Measurements from ENCODE around the gene STOX2.
"Not testable (repeated sequence)": the region's sequence is repeated elsewhere in the genome, so short reads cannot be mapped to it uniquely, and the experiment has no call there.

Gene STOX2

DNA sequence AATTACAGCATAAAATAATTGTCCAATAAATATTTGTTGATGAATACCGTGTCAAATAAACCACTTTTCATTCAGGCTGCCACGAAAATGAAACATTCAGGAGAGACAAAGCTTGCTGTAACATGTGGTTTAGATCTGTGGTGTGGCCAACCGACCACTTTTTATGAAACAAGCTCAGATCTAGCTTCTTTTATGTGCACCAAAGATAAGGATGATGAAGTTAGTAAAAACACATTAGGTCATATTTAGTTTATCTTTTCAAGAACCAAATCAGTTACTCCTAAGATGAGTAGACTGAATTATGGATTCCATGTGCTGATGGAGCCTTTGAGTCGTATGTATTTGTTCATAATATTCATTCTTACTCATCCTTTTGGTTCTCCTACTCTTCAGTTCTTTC is 35.8 kb downstream of the STOX2 start:
- DNase-seq, result no peak

DNA sequence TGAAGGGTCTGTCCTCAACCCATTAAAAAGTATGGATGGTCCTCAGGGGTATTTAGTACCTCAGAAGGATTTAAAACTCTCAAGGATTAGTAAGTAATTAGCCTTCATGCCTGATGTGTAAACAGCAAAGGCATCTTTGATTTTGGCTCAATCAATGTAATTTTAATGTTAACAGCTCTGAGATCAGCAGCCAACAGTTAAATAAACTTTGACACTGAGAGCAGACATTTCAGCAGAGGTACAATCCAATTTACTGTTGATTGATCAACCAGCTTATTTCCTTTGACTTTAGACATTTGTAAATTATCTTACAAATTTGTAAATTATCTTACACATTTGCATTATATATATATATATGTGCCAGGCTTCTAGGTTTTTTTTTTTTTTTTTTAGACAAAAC is 36.9 kb downstream of the STOX2 start:
- DNase-seq, result no peak

DNA sequence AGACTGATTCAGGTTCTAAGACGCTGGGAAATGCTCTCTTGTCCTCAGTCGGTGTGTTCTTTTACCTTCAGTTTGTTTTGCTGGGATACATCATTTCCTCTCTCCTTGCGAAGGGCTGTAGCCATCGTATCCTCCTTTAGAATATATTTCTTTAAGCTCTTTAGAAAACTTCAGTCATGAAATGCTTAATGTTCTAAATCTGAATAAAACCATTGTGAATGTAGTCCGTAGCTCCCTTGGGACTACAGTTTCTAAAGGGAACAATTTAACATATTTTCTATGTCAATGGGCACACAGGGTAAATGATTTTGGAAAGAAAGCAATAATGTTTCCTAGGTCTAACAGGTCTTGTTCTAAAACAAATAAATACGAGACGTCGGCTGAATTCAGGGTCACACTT is 40.6 kb downstream of the STOX2 start:
- DNase-seq, result no peak

DNA sequence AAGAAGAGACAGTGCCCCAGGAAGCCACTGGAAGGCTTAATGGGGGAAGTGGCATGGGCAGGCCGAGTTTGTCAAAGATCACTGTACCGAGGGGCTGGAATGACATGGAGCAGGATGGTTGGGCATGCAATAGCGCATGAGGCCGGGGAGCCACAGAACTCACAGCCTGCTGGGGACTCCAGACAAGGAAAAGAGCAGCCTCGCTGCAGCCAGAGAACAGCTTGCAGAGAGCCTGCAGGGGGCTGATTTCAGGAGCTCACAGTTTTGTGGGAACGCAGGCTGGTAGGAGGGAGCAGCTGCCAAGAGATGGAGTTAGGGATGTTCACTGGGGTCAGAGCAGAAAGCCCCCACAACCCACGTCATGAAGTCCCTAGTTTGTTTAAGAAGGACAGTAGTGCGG is 45.4 kb downstream of the STOX2 start:
- DNase-seq, result no peak

DNA sequence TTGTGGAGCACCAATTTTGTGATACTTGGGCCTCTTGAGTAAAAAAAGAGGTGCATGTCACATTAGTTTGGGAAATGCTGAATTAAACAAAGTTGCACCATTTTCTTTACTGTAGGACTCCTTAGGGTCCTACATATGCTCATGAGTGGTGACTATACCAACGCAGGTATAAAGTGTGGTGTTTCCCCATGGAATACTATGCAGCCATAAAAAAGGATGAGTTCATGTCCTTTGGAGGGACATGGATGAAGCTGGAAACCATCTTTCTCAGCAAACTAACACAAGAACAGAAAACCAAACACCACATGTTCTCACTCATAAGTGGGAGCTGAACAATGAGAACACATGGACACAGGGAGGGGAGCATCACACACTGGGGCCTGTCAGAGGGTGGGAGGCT is 47.5 kb downstream of the STOX2 start:
- not testable (repeated sequence) for DNase-seq

DNA sequence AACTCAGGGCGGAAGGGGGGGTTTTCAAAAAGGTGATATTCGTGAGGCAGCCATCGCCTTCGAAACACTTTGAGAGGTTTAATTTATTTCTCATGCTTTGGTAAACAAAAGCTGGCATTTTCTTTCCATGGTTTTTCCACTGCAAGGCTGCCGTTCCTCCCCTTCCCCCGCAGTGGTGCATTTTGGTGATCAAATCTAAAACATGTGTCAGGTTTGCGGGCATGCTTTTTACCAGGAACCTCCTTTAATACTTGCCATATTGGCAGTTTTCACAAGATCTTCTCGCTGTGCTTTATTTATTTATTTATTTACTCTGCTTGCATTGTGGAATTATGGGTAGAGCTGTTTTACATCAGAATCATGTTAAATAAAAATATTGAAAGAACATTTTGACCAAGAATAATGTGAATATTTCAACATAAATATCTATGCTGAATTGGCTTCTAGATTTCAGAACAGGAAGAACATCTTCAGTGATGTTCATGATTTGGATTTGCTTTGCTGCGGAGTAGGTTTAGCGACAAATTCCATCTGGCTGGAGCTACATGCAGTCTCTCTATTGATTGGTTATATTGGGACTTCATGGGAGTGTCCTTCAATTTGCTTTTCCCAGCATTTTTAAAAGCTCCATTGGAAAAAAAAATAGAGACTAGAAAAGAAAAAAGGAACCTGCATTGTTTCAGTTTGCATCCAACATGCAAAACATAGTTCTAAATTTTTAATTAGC is 54.4 kb downstream of the STOX2 start:
- DNase-seq, result no peak

DNA sequence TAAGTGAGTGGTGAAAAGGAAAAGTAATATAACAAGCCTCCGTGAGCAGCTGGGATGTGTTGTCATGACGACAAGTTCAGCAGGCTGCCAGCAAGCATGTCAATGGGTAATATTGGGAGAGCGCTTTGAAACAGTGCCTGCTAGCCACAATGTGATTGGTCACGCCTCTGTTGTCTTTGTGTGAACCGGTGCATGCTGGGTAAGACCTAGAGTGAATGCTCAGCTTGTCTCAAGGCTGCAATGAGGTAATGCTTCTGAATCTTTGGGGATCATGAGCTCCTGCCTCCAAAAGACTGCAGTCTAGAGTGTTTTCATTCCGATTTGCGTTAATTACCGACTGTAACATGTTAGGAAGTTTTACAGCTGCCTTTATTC is 54.9 kb downstream of the STOX2 start:
- DNase-seq, result no peak

DNA sequence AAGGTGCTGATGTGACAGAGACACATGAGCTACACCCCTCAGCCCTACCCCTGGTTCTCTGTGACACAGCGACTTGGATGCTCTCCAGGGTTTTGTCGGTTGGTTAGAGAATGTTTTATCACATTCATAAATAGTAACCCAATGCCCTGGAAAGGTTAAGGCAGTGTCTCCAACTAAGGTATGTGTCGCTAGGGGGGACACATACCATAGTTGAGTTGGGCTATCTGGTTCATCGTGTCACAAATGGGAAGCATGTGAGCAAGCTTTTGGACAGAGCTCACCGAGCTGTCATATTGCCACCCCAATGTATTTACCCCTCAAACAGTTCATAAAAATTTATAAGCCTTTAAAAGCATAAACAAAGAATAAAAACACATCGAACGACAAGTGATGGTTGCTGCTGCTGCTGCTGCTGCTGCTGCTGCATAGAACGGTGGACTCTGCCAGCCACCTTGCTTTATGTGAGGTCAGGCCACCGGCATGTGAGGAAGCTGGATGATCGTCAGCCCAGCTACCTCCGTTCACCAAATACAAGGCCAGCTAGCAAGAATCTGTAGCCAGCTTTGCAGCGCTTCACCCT is 55.9 kb downstream of the STOX2 start:
- no peak for DNase-seq

DNA sequence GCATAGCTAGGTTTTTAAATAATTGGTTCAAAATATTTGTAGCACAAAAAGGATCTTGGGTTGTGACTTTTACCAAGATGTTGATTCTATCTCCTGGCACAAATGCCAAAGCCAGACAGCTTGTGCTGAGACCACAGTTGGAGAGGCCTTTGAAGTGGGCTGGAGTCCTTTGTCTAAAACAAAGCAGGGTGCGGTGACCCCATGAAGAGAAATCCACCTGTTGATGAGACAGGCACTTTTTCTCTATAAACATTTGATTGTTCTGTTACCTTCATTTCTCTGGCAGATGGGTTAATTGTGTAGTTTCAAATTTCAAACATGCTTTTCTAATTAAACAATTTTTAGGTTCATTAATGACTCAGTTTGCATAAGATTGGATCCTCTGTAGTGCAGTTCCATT is 56.7 kb downstream of the STOX2 start:
- DNase-seq, result no peak

DNA sequence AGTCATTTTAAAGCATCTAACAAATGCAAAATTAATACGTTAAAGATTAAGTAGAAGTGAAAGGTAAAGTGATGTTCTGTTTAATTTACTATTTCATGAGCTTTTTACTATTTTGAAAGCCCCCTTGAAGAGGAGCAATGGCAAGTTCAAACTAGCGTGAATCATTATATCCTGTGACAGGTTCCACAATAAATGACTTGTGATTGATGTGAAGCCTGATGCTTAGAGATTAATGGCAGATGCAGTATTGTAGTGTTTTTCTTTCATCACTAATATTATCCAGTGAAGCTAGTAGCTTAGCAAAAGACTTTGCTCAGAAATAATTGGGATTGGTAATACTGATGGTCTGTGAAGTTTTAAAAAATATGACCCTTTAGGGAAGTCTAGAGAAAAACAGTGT is 57.3 kb downstream of the STOX2 start:
- DNase-seq, result no peak

DNA sequence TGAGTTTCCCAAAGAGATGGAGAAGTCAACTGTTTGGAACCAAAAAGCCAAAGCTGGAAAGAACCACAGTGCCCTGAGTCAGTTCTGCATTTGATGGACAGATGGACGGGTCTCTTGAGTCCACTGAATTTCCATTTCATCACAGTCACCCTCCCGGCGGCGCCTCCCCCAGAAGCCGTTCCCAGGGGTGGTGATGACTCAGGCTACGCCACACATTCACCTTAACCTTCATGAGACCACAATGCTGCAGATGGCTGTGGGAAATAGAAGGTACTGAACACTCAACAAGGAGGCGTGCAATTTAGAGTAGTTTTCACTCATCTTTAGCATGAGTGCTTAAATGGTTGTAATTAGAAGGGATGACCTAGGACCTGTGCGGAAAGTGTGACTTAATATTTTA is 61.3 kb downstream of the STOX2 start:
- no peak for DNase-seq

DNA sequence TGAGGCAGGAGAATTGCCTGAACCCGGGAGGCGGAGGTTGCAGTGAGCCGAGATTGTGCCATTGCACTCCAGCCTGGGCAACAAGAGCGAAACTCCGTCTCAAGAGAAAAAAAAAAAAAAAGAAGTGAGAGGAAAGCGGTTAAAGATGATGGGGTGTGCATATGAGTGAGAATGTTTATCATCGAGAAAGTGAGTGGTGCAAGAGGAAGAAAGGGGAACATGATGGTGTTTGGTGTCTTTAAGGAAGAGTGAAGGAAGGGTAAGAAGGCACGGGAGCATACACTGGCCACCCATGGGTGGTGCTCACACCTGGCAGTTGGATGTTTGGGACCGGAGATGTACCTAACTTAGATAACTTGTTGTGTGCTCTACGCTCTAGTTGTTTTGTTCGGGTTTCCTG is 62.2 kb downstream of the STOX2 start:
- DNase-seq, result no peak

DNA sequence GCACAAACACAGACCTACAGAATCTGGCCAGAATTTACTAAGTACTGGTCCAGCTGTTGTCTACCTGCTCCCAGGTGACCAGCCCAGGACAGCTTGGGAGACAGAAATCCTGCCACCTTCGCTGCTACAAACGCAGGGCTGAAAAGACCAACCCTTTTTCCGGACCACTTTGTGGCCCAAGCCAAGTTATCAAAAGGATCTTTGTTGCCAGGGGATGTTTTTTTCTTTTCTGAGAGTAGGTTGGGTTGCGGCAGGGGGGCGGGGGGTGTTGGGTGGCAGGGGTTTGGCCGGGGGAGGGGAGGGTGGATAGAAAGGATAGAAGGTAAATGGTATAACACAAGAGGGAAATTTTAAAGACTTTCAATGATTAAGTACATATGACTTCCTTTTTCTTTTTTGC is 63.4 kb downstream of the STOX2 start:
- no peak for DNase-seq

DNA sequence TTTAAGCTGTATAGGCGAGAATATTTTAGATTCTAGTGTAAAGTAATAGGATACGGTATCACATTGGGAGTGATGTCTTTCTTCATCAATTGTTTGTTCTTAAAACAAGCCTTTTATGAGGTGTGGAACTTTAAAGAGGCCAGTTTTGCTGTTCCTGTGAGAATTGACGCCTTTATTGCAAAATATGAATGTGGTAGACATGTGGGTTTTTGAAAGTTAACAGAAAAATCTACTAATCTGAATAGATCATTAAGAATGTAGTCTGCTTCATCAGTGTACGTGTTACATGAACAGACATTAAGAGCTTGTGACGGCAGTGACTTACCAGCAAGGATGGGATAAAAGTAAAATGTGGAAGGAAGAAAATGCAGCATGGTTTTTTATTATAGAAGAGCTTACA is 63.8 kb downstream of the STOX2 start:
- no peak for DNase-seq

DNA sequence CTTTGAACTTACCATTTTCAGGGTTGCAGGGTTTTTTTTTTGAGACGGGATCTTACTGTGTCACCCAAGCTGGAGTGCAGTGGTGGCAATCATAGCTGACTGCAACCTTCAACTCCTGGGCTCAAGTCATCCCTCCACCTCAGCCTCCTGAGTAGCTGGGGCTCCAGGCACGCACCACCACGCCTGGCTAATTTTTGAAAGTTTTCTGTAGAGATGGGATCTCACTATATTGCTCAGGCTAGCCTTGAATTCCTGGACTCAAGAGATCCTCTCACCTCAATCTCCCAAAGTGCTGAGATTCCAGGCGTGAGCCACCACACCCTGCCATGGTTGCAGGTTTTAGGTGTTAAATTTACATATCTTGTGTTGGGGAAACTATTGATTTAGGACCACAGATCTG is 64.5 kb downstream of the STOX2 start:
- DNase-seq, result no peak

DNA sequence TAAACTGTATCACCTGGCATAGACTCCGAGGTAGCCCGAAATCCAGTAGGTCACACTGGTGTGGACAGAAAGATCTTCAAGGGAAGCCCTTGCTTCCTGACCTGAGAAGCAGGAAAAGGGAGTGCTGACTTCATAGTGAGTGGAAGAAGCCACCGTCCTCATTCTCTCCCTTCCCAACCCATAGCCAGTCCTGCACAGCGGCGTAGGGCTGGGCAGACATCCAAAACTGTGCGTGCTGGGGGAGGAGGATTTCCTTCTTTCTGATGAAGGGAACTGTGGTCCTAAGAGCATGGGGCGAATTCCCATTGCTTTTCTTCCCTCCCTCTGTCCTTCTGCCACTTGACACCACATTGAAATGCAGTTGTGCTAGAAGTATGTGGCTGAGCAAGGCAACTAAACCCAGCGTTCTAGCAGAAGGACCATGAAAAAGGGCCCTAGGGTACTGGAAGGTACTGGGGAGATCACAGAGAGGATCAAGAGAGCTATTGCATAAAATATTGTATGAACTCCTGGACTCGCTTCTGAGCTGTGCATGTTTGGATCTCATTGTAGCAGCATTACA is 66.9 kb downstream of the STOX2 start:
- DNase-seq, result no peak

DNA sequence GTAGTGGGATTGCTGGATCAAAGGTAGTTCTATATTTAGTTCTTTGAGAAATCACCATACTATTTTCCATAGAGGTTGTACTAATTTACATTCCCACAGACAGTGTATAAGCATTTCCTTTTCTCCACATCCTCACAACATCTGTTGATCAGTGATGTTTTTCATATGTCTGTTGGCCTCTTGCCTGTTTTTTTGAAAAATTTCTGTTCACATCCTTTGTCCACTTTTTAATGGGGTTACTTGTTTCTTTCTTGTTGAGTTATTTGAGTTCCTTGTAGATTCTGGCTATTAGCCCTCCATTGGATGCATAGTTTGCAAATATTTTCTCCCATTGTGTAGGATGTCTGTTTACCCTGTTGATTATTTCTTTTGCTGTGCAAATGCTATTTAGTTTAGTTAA is 72.6 kb downstream of the STOX2 start:
- no peak for DNase-seq

DNA sequence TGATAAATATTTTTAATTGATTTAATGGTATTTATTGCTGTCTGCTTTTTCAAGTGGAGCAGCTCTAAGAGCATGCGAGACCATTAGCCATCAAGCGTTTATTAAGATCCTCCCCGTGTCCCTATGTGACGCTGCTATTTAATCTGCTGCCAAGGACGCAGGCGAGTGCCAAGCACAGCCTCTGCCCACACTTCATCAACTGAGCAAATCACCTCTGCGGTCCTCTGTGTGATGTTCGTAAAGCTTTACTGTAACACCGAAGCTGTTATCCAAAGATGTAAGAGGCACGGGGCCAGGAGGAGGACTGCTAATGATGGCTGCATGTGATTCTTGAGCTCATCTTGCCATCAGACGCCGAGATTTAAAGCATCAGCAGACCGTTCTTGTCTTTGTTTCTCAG is 79.5 kb downstream of the STOX2 start:
- DNase-seq, result no peak

DNA sequence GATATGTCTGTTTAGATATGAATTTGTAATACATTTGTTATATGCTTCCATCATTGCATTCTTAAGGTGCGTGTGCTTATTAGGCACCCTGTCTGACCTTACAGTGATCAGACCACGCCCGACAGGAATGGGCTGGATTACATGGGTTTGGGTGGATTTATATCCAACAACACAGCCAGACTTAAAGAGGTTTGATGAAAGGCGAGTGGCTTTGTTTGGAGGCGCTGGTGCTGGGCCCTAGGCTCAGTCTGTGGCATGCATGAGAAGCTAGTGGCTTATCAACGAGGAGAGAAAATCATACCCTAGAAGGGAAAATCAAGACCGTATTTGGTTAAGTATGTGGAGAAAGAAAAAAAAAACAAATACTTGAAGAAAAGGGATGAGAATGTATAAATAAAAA is 80.7 kb downstream of the STOX2 start:
- DNase-seq, result no peak

DNA sequence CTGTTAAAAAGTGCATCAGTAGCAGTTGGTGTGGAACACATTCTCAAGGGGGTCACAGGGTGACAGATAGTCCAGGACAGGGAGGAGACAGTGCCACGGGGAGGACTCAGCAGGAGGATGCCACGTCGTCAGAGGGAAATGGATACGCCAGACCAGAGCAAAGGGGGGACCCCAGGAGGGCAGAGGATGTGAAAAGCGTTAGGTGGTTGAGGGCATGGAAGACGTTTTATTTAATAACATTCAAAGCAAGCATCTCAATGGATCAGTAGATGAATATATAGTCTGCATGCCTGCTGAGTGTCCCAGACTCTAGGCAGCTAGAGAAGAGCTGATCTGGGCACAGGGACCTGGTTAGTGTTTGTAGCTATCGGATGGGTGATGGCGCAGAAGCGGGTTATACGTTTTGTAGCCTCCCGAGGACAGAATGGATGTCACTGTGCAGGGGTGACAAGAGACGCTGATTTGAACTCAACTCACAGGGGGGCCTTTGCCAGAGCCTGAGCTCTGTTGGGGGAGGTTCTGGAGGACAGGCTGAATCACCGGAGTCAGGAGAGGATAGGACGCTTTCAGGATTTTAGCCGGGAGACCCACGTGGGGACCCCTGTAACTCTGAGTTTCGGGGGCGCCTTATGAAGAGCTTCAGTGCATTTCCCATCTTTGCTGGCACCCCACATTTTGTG is 81.3 kb downstream of the STOX2 start:
- DNase-seq, result no peak

DNA sequence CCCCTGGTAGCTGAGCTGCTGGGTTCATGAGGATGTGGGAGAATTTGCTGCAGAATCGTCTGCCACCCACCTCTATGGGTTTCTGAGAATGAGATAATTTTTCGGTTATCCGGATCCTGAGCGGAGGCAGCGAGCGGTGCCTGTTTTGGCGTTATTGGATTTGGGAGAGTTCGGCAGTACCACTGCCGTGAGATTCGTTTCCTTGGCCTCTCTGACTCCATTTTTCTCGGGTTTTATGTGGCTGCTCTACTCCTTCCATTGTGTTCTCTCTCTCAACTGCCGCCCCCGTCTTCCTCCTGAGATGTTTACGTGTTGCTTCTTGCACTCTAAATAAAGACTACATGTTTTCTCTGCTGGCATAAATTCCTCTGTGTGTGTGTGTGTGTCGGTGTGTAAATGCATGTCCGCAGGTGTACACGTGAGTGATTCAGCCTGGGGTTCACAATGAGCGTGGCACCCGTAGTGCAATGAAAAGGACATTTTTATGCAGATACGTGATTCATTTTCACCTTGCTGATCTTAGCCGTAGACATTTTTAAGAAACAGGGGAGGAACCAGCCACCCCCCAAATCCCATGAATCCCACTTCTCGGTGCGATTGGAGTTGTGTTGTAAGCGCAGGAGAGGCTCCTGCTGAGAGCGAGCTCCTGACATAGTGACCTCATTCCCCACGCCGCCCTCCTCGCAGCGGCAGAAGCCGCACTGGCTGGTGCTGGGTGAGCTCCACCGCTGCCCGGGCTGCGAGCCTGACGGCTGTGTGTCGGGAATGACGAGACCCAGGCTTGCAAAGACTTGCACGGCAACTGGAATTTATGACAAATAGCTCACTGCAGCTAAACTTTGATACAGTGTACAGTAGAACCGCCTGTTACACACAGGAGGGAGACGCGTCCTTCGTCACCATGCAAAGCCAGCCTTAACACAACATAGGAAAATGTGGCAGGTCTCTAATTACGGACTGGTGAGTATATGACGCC is 82.2 kb downstream of the STOX2 start:
- DNase-seq, result no peak

DNA sequence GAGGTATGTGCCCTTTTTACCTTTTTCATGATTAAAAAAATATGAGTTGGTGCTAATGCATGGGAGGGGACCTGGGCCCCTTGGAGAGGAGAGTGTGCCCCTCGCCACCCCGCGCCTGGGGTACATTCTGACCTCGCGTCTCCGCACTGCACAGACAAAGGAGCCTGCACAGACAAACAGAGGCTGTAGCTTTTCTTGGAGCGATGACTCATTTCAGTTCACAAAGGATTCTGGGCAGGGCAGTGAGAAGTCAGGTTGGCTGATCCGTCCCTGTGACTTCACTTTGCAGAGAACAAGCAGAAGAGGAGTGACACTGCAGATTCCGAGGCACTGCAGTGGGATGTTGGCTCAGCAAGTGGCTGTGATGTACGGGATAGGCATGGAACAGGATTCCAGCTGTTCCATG is 82.9 kb downstream of the STOX2 start:
- peak; percentile 39 for DNase-seq

DNA sequence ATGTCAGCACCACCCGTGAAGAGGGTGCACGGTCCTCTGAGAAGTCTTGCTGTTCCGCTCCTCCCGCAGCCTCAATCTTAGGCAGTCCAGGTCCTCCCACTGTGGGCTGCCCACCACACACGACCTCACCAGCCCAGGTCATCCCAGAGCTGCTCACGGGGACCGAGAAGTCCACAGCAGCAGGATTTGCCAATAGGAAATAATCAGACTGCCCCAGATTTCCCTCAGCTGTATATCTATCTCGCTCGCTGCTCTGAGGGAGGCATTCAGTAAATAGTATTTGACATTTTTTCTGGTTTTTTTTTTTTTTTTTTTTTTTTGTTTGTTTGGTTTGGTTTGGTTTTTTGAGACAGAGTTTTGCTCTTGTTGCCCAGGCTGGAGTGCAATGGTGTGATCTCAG is 83.8 kb downstream of the STOX2 start:
- DNase-seq, result no peak

Measured in CD4-positive, alpha-beta T cell treated with Interferon gamma for 1 hour (primary cell).